Activated gamma-delta T cell treated with anti-CD3 and anti-CD28 coated beads, Interleukin-2, amount 50 U/mL, for 16 hours (primary cell): ENCODE data around the gene STARD7.

Experiments used
- DNase-seq: peaks from one replicate; pipeline ENCODE4 v3.0.0-alpha.2; 2020; ENCODE audit warnings: low read depth

Gene STARD7

DNA sequence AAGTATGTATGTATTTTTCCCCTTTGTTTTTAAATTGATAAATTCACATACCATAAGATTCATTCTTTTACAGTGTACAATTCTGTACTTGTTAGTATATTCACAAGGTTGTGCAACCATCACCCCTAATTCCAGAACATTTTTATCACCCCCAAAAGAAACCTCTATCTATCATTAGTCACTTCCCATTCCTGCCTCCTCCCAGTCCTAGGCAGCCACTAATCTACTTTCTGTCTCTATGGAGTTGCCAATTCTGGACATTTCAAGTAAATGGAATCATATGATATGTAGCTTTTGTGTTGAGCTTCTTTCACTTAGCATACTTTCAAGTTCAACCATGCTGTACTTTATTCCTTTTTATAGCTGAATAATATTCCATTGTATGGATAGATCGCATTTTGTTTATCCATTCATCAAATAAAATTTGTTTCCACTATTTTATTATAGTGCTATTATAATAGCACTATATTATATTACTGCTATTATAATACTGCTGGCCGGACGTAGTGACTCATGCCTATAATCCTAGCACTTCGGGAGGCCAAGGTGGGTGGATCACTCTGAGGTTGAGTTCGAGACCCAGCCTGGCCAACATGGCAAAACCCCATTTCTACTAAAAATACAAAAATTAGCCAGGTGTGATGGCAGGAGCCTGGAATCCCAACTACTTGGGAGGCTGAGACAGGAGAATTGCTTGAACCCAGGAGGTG is 10.9 kb downstream of the STARD7 start:
- DNase-seq, result no peak

DNA sequence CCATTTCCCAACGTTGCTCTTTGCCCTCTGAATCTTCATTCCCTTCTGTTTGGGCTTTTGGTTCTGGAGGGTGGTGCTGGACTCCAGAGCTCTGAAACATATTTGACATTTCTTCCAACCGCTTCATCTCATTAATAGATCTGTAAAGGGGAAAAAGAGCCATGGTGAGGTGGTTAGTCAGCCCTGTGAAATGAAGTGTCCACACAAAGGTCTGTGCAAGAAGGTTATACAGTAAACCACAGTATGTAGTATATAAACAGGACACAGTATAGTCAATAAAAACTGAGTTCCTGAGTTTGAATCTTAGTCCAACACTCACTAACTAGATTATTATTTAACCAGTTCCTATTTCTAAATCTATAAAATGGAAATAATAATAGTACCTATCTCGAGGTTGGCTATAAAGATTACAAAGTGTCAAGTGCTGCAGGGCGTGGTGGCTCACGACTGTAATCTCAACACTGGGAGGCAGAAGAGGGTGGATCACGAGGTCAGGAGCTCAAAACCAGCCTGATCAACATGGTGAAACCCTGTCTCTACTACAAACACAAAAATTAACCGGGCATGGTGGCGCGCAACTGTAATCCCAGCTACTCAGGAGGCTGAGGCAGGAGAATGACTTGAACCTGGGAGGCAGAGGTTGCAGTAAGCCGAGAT is 13.1 kb downstream of the STARD7 start:
- DNase-seq, result no peak

DNA sequence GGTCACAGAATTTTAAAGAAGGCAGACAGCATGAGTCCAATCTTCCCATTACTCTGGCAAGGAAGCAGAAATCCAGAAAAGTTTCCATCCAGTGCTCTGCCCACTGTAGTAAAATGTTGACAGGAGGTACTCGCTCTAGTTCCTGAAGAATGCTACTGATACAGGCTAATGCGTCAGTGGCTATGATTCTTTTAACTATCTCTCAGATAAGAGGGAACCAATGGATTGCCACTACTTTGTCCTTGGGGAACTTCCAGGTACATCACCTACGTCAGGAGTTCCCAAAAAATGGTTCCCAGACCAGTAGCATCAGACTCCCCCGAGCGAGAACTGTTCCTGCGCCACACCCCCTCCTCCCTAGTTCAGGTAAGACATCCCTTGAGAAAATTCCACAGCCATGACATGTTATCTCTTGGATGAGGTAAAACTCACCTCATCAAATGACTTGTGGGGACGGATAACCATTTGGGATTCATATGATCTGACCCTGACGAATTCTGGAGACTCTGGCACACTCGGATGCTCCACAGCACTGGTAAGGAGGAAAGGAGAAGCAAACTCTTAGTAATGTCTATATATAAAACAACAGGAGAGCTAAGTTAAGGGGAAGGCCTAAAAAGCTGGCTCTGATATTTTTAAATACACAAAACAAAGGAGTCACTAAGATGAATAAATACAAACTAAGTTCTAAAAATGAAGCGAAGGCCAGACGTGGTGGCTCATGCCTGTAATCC is 16.5 kb downstream of the STARD7 start:
- no peak for DNase-seq

DNA sequence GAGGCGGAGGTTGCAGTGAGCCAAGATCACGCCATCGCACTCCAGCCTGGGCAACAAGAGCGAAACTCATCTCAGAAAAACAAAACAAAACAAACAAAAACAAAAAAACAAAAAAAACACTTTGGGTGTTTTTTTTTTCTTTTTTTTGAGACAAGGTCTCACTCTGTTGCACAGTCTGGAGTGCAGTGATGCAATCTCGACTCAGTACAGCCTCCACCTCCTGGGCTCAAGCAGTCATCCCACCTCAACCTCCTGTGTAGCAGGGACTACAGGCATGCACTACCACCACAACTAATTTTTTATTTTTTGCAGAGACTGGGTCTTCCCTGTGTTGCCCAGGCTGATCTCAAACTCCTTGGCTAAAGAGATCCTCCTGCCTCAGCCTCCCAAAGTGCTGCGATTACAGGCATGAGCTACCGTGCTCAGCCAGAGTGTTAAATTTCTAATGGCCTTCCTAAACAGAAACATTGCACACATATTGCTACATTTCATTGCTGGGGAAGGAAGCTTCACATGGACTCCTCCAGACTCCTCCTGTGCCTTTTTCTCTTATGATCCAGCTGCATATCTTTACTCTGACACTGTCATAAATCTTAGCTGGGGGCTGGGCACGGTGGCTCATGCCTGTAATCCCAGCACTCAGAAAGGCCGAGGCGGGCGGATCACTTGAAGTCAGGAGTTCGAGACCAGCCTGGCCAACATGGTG is 19.7 kb downstream of the STARD7 start:
- DNase-seq, result no peak

DNA sequence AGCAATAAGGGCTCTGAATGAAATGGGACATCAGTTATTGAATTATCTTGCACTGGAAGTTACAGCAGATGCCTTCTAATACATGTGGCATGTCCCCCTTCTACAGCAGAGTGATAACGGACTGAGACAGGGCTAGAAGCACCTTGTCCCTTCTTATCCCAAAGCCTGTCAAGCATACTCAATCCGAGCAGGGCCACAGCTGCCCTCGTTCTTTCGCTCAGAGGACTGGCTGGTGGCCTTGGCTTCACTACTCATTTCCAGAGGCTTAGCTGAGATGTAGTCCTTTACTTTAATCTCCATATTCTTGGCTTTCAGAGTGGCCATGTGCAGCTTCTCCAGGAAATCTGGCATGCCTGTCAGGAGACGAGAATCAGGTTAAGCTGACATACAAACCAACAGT is 22.1 kb downstream of the STARD7 start:
- DNase-seq, result no peak

DNA sequence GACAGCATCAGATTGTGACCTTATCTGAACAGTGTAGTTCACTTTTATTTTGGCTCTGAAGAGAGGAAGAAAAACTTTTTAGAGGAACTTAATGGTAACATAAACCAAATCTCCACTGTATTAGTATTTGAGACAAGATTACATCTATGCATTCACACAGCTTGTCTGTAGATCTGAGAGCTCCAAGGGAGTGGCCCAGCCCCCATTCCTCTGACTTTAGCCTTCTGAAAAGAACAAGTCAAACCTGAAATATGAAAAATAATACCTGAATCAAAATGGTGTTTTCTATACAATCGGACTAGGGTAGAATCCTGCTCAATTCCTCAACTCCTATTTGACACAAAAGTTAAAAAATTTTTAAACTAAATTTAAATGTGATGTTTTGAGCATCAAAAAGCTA is 23.1 kb downstream of the STARD7 start:
- no peak for DNase-seq

DNA sequence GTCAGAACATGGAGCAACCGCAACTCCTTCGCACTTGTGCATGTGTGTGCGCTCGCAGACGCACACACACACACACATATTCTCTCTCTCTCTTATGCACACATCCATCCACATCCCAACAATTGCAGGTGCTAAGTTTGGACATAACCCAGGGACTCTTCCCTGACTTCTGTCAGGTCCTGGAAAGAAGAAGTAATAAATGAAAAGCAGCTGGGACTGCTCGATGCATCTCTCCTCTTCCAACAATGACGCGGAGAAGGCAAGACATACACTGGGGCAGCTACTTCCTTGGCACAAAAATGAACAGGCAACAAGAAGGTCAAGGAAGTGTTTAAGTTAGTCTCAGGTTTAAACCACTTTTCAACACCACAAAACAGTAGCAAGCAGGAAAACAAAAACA is 23.6 kb downstream of the STARD7 start:
- no peak for DNase-seq

DNA sequence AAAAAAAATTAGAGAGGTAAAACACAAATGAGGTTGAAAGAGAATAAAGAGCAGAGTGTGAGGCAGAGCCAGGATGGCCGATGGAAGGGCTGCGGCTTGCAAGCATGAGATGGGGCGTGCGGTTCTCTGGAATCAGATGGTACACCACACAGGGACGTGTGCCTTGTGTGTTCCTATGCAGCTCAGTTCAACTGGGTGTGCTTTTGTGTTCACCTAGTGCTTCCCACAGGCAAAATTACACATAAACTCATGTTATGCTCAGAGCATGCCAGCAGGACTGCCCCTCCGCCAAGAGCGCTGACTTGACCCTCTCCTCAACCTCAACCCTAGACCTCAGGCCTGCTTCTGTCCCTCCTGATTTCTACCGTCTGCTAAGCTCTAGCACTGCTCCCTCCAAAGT is 24.4 kb downstream of the STARD7 start:
- DNase-seq, result no peak

DNA sequence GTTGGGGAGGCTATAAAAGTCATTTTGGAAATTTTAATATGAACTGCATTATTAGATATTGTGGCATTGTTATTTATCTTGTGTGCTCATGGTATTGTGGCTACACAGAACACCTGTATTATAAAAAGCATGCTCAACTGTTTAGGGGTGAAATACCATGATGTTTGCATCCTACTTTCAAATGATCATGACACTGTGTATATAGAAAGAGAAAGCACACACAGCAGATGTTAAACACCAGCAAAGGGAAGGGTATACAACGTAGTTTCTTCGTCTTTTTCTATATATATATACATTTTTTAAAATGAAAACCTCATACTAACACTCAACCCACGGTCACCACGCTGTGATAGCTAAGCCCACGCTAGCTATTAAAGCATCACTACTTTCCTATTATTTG is 27.1 kb downstream of the STARD7 start:
- DNase-seq, result no peak

DNA sequence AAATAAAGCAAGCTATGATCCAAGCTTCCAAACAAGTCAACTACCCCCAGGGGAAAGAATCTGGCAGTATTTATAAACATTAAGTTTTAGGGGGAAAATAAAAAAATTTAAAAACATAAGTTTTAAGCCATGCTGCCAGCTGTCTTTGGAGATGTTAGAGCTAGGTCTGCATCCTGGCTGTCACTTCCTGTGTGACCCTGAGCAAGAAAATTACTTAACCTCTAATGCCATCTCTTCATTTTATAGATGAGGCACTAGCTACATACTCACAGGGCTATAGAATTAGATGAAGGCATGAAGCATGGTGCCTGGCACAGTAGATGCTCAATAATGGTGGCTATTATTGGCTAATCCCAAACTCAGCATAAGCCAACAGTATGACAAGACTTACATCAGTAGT is 28.1 kb downstream of the STARD7 start:
- no peak for DNase-seq

DNA sequence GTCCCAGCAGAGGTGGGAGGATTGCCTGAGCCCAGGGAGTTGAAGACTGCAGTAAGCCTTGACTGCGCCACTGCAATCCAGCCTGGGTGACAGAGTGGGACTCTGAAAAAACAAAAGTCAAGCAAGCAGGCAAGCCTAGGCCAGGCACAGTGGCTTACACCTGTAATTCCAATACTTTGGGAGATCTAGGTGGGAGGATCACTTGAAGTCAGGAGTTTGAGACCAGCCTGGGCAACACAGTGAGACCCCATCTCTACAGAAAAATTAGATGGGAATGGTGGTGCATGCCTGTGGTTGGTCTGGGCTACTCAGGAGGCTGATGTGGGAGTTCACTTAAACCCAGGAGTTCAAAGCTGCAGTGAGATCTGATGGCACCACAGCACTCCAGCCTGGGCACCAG is 28.6 kb downstream of the STARD7 start:
- DNase-seq, result no peak

DNA sequence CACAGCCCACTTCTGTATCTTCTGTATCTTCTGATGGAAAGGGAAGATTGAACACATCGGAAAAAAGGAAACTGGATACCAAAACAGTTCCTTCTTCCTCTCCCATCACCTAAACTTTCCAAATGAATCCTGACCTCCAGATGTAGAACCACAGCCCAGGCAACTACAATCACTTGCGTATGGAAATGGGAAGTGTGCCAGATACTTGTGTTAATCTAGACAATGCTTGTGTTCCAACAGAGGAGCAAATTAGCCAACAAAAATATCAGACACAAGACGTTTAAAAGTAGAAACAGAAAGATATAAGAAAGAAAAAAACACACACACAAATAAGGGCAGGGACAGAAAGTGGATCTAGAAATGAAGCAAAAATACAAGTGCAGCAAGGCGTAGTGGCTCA is 32.0 kb downstream of the STARD7 start:
- no peak for DNase-seq

DNA sequence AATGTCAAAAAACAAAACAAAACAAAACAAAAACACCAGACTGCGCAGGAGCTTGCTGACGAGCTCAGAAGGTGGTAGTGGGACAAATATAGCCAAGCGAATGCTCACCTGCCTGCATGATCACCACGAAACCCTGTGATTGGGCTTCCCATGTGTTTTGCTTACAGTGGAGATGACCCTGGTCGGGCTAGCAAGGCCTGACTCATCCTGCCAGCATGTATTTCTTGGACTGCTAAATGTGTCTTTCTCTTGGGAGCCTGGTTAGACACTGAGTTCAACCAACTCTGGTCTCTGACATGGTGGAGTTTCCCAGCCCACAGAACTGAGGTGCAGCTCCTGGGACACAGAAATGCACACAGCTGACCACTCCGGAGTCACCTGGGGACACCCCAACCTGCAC is 32.7 kb downstream of the STARD7 start:
- DNase-seq, result no peak

DNA sequence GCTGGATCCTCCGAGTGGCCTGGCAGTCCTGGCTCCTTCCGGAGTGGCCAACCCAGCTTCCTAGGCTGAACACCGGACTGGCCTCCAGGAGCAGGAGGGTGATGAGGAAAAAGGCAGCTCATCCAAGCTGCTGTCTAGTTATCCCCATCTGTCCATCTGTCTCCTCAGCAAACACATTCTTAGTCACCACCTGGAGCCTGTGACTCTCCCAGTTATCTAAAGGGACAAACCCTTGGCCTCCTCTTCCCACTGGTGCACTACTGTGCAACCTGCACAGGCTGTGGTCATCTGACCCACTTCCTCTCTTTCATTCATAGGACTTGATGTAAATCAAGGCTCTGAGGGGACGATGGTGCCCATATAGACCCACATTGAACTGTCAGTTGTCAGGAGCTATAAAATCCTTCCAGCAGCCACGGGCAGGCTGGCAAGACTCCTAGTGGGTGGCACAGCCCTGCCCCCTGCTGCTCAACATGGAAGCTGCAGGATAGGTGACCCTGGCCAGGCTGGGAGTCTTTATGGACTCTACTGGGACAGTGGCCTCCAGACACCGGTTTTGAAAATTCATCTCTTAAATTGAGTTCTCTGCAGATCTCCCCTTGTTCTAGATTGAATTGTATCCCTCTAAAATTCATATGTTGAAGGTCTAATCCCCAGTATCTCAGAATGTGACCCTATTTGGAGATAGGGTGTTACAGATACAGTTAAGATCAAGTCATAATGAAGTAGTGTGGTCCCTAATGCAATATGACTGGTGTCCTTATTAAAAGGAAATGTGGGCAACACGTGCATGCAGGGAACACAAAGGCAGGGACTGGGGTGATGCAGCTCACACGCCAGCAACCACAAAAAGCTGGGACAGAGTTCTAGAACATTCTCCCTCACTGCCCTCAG is 34.1 kb downstream of the STARD7 start:
- DNase-seq, result peak; percentile 77

DNA sequence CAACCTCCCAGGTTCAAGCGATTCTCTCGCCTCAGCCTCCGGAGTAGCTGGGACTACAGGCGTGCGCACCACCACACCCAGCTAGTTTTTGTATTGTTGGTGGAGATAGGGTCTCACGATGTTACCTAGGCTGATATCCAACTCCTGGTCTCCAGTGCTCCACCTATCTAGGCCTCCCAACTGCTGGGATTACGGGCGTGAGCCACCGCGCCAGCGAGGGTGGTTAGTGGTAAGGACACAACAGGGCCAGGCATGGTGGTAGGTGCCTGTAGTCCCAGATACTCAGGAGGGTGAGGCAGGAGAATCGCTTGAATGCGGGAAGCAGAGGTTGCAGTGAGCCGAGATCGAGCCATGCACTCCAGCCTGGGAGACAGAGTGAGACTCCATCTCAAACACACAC is 36.8 kb downstream of the STARD7 start:
- DNase-seq, result no peak

DNA sequence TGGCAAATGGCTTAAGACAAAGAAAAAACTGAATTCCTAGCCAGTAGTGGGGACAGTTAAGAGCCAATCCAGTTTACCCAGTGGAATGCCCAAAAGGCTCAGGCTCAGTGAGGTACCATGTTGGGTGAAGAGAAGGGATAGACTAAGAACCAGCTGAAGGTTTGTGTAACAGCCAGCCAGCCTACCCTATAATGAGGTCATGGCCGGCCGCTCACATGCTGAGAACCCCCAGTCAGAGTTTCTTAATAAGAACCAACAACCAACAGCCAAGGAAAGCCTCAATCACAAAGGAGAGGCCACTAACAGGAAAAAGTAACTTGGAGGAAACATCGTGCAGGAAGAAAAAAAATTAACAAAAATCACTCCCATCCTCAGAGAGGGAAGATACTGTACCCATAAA is 38.0 kb downstream of the STARD7 start:
- no peak for DNase-seq

DNA sequence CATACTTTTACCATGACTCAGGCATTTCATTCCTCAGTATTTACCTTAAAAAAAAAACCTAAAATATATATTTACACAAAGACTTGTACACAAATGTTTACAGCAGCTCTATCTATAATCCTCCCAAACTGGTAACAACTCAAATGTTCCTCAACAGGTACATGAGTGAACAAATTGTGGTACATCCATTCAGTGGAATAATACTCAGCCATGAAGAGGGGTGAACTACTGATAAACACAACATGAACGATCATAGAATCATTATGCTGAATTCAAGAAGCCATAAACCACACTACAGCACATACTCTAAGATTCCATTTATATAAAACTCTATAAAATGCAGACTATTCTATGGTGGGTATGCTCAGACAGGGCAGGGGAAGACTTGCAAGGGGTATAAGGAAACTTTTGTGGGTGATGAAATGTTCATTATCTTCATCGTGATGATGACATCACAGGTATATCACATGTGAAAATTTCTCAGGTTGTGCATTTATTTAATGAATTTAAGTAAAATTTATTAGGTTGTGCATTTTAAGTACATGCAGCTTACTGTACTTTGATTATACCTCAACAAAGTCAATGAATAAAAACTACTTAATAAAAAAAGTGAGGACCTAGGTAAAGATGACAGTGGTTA is 38.6 kb downstream of the STARD7 start:
- no peak for DNase-seq

DNA sequence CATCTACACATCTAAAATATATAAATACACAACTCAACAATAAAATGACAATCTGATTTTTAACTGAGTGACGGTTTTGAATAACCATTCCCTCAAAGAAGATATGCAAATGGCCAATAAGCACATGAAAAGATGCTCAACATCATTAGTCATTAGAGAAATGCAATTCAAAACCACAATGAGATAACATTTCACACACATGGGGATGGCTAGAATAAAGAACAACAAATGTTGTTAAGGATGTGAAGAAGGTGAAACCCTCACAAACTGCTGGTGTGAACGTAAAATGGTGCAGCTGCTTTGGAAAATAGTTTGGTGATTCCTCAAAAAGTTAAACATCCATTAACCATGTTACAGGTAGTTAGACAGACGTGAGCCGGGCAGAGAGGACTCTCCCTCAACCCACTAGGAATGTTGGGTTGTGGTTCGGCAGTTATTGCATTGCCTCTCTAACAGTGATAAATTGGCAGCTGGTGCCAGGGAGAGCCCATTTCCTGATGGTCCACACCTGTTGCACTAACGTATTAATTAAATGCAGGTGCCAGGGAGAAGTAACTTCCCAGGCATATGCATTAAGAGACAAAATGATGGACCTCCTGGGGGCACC is 41.1 kb downstream of the STARD7 start:
- no peak for DNase-seq

DNA sequence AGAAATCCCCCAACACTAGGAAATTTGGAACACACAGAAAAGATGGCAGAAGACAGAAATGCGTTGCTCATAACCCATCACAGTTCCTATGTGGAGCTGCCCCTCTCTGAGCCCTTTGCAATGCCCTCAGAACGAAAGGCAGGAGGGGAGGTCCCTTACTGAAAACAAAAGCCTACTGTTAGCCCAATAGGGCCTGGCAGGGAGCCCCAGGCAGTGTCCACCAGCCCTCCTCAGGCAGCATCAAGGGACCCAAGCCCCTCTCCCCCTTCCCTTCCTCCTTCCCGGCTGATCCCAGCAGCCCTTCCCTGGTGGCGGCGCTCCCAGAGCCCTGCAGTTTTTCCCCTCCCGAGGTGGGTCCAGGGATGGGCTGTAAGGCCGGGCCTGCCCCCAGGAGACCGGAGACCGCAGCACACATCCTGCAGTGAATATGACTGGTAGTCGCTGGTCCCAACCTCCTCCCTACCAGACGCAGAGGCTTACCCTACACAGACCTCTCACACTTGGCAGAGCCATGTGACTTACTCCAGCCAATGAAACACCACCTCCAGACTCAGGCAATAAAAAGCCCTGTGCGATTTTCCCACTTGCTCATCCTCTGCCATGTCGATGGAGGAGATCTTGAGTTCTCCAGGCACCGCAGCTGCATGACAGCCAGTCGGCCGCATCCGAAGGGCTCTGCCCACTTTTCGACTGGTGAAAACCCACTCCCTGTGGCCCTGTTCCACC is 44.0 kb downstream of the STARD7 start:
- no peak for DNase-seq

DNA sequence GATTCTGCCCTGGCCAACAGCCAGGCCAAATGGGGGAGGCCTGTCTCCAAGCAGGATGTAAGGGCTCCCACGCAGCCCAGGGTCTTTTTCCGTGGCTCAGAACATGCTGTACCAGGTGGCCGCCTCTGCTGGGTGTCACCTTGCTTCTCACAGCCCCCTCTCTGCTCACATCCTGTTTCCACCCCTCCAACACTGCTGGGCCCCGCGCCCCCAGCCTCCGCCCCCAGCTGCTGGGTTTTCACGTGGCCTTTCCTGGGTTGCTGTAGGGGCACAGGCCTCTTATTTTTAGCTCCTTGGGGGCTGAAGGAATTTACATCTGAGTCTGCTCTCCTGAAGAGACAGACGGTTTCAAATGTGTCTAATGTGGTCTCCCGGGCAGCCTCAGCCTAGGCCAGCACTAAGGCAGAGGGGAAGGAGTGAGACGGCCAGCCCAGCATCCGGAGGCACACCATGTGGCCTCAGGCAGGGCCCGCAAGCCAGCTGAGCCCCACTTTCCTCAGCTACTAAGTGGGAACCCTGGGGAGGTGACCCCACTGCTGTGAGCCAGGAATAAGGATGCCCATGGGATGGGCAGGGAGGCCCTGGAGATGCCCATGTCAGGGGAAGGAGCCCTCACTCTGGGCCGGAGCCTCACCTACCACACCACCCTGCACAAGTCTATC is 44.7 kb downstream of the STARD7 start:
- peak; percentile 78 for DNase-seq
